HCT116 (cell line): ENCODE measurements around the gene MINK1. TPM values are rescaled to one million over a fixed set of nuclear protein-coding genes. Genes with fewer than 3 reads are reported as not detected.

Source experiments
- ATAC-seq: fragments of 200-7000 bp; cut with Tn5 transposase; 2 replicates; pipeline ENCODE4 v1.9.1; 2020; ENCODE audit warnings: mild to moderate bottlenecking, moderate library complexity
- BruUV-seq: library from RNA; stranded (reverse); fragments of 400-500 nt; replicated peaks from 2 replicates; lab custom pipeline; 2021; lab: Mats Ljungman, UMichigan
- CTCF ChIA-PET: fragments of 300-600 bp; sonication (Branson Sonifier 250); formaldehyde crosslinking; loops from one replicate; lab custom pipeline; 2021; ENCODE audit warnings: antibody characterized with exemption; lab: Charles Lee
- POLR2A ChIA-PET: fragments of 300-600, 350-600 bp; sonication (Branson Sonifier 250); formaldehyde crosslinking; loops from one replicate; lab custom pipeline; 2021; ENCODE audit warnings: antibody characterized with exemption; lab: Charles Lee
- RAD21 ChIA-PET, 2 experiments: fragments of 300-600 bp; sonication (Branson Sonifier 250); formaldehyde crosslinking; loops; one replicate each; lab custom pipeline; 2023; ENCODE audit warnings: low total read pairs in 2 of 2; ENCODE audit not compliant: uncharacterized antibody in 2 of 2, unreplicated experiment in 2 of 2, low non-redundant PET in 1 of 2; lab: Charles Lee
- DNase-seq: peaks from one replicate; pipeline ENCODE4 v3.0.0-alpha.2; 2010; ENCODE audit warnings: low read depth, low spot score
- H2AFZ ChIP-seq: fragments of 200-600 bp; shearing (Covaris generic), sonication (generic); 2 replicates; pipeline ENCODE4 v1.6.1; 2017; ENCODE audit warnings: low read depth, mixed run types, mixed read lengths, antibody characterized with exemption, low read length; ENCODE audit not compliant: poor library complexity, severe bottlenecking
- H3K27ac ChIP-seq: 2 replicates; pipeline ENCODE4 v1.5.1; 2012; ENCODE audit warnings: low read depth, low read length
- H3K27me3 ChIP-seq: fragments of 200-600 bp; sonication (generic); 2 replicates; pipeline ENCODE4 v1.6.1; 2016; ENCODE audit warnings: mixed run types, low read length, mixed read lengths; ENCODE audit not compliant: insufficient read depth
- H3K36me3 ChIP-seq, 2 experiments: fragments of 200-500 bp in 1 of 2; fragments of 200-600 bp in 1 of 2; sonication (Bioruptor generic) in 1 of 2; sonication (generic) in 1 of 2; 2 replicates each; pipeline versions ENCODE4 v1.5.1 to v1.6.1; 2014 to 2016; ENCODE audit warnings: low read length in 2 of 2, inconsistent platforms in 1 of 2, mixed read lengths in 1 of 2, mixed run types in 1 of 2; ENCODE audit not compliant: insufficient read depth in 2 of 2, control insufficient read depth in 1 of 2
- H3K4me1 ChIP-seq, 2 experiments: fragments of 200-600 bp in 1 of 2; sonication (generic) in 1 of 2; 2 replicates each; pipeline versions ENCODE4 v1.5.1 to v1.6.1; 2012 to 2017; ENCODE audit warnings: low read length in 2 of 2, inconsistent platforms in 1 of 2, mild to moderate bottlenecking in 1 of 2, mixed read lengths in 1 of 2, mixed run types in 1 of 2, moderate library complexity in 1 of 2; ENCODE audit not compliant: insufficient read depth in 2 of 2, control insufficient read depth in 1 of 2
- H3K4me2 ChIP-seq: fragments of 200-600 bp; sonication (generic); 2 replicates; pipeline ENCODE4 v1.6.1; 2017; ENCODE audit warnings: mixed run types, low read length, mixed read lengths
- H3K4me3 ChIP-seq, 2 experiments: fragments of 200-600 bp in 1 of 2; sonication (generic) in 1 of 2; replicated peaks in 1 of 2; 2 replicates each; pipeline ENCODE4 v1.5.1; 2011 to 2016; ENCODE audit warnings: low read length in 2 of 2, control low read depth in 1 of 2, low read depth in 1 of 2, mild to moderate bottlenecking in 1 of 2, mixed read lengths in 1 of 2, mixed run types in 1 of 2
- H3K79me2 ChIP-seq: fragments of 200-600 bp; sonication (generic); 2 replicates; pipeline ENCODE4 v1.6.1; 2017; ENCODE audit warnings: mild to moderate bottlenecking, mixed run types, low read length, moderate library complexity, mixed read lengths; ENCODE audit not compliant: insufficient read depth
- H3K9ac ChIP-seq: fragments of 200-600 bp; sonication (generic); 2 replicates; pipeline ENCODE4 v1.6.1; 2016; ENCODE audit warnings: low read length, mixed read lengths
- H3K9me2 ChIP-seq: fragments of 200-600 bp; sonication (generic), shearing (Covaris generic); 2 replicates; pipeline ENCODE4 v1.6.1; 2017; ENCODE audit warnings: mixed run types, mild to moderate bottlenecking, moderate library complexity; ENCODE audit not compliant: insufficient read depth
- H3K9me3 ChIP-seq, 2 experiments: fragments of 200-500 bp in 1 of 2; fragments of 200-600 bp in 1 of 2; sonication (Bioruptor generic) in 1 of 2; sonication (generic) in 1 of 2; 2 replicates each; pipeline ENCODE4 v1.6.1; 2014 to 2017; ENCODE audit warnings: low read length in 2 of 2, mixed read lengths in 2 of 2, inconsistent platforms in 1 of 2, low read depth in 1 of 2, mild to moderate bottlenecking in 1 of 2, mixed run types in 1 of 2, moderate library complexity in 1 of 2; ENCODE audit not compliant: control insufficient read depth in 1 of 2, insufficient read depth in 1 of 2
- H4K20me1 ChIP-seq: fragments of 200-600 bp; sonication (generic), shearing (Covaris generic); 2 replicates; pipeline ENCODE4 v1.6.1; 2017; ENCODE audit warnings: mixed run types, mild to moderate bottlenecking, moderate library complexity; ENCODE audit not compliant: insufficient read depth
- CBX3 ChIP-seq: IDR thresholded peaks from 2 replicates; pipeline ENCODE4 v1.6.1; 2012; ENCODE audit warnings: low read depth
- FOSL1 ChIP-seq: IDR thresholded peaks from 2 replicates; pipeline ENCODE4 v1.6.1; 2012; ENCODE audit warnings: low read depth
- JUND ChIP-seq: IDR thresholded peaks from 2 replicates; pipeline ENCODE4 v1.6.1; 2012
- TCF7L2 ChIP-seq: IDR thresholded peaks from 2 replicates; pipeline ENCODE4 v1.7.0; 2011; ENCODE audit warnings: borderline replicate concordance, inconsistent platforms; ENCODE audit not compliant: insufficient read depth, insufficient read length; ENCODE audit errors: extremely low read depth
- ZNF274 ChIP-seq: fragments of 200-500 bp; sonication (Bioruptor generic); IDR thresholded peaks from 2 replicates; pipeline ENCODE4 v1.6.1; 2014; ENCODE audit warnings: mild to moderate bottlenecking, low read depth, low read length, inconsistent platforms
- intact Hi-C: fragments of 100-400 bp; cut with micrococcal nuclease; formaldehyde crosslinking; loops from 2 replicates; pipeline ENCODE4 v1.10.0; 2022
- total RNA-seq: library from RNA; stranded (reverse); gene quantifications from one replicate; pipeline ENCODE4 v1.2.1, GENCODE V29; 2021; ENCODE audit not compliant: unreplicated experiment
- TF ChIP-seq, protein P1 (sequence below): IDR thresholded peaks from 2 replicates; pipeline ENCODE4 v1.6.1; 2012; ENCODE audit warnings: low read depth
- TF ChIP-seq, protein P2 (sequence below): IDR thresholded peaks from 2 replicates; pipeline ENCODE4 v1.6.1; 2012
- TF ChIP-seq, protein P3 (sequence below): IDR thresholded peaks from 2 replicates; pipeline ENCODE4 v1.6.1; 2011; ENCODE audit warnings: mild to moderate bottlenecking, low read length, moderate library complexity; ENCODE audit not compliant: insufficient replicate concordance; ENCODE audit errors: extremely low read depth
- TF ChIP-seq, protein P4 (sequence below): IDR thresholded peaks from 2 replicates; pipeline ENCODE4 v1.6.1; 2012

Gene MINK1
- total RNA-seq, 1 experiment from 2014 or later, result 85.2 TPM

DNA sequence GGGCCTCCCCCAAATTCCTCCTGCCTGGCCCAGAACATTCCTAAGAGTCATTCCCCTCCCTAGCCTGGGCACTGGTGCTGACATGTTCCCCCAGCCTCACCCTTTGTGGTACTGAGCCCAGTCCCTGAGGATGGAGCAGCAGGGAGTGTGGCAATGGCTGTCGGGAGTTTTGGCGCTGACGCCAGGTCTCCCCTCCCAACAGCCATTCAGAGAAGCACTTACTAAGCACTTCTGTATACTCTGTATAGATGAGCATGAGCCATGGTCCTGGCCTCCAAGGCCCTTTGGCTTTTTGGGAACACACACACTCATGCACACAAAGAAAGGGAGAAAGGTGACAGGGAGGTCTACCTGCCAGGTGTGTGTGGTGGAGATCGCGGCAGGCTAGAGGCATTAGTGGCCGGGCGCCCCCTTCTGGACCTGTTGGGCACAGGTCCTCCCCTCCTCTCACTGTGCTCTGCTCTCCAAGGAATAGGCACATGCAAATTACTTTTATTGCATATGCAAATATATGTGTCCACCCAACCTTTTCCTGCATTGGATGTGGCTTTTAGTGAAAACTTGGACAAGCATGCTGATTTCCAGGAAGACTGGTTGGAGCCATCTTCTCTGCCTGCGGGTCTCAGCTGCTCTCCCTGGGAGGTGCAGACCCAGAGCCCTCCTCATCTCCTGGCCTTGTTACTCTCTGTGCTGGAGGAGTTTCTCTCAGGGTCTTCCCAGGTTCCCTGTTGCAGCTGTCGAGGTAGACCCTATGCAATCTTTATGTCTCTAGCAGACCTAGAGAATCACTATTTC, 48.8 kb downstream of the MINK1 start (continued):
- TF ChIP-seq, protein P1, sequence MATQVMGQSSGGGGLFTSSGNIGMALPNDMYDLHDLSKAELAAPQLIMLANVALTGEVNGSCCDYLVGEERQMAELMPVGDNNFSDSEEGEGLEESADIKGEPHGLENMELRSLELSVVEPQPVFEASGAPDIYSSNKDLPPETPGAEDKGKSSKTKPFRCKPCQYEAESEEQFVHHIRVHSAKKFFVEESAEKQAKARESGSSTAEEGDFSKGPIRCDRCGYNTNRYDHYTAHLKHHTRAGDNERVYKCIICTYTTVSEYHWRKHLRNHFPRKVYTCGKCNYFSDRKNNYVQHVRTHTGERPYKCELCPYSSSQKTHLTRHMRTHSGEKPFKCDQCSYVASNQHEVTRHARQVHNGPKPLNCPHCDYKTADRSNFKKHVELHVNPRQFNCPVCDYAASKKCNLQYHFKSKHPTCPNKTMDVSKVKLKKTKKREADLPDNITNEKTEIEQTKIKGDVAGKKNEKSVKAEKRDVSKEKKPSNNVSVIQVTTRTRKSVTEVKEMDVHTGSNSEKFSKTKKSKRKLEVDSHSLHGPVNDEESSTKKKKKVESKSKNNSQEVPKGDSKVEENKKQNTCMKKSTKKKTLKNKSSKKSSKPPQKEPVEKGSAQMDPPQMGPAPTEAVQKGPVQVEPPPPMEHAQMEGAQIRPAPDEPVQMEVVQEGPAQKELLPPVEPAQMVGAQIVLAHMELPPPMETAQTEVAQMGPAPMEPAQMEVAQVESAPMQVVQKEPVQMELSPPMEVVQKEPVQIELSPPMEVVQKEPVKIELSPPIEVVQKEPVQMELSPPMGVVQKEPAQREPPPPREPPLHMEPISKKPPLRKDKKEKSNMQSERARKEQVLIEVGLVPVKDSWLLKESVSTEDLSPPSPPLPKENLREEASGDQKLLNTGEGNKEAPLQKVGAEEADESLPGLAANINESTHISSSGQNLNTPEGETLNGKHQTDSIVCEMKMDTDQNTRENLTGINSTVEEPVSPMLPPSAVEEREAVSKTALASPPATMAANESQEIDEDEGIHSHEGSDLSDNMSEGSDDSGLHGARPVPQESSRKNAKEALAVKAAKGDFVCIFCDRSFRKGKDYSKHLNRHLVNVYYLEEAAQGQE, result no peak
- TF ChIP-seq, protein P2, sequence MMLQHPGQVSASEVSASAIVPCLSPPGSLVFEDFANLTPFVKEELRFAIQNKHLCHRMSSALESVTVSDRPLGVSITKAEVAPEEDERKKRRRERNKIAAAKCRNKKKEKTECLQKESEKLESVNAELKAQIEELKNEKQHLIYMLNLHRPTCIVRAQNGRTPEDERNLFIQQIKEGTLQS, result no peak
- no peak for TF ChIP-seq FOSL1

DNA sequence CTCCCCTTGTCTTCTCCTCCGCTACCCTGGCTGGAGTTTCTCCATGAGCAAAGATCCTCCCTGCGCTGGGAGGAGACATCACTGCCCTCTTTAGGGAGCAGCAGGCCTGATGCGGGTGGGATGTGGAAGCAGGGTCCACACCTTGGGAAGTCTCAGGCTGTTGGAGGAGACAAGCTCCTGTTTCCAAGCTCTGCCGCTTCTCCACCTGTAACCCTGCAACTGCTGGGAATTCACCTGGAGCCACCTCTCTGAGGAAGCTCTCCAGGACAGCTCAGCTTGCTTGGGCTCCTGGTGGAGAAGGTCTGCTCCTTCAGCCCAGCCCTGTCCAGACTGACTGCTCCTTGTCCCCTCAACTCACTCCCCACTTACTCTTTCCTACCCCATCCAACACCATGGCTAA, 51.3 kb downstream of the MINK1 start:
- POLR2A ChIA-PET, result no interaction called here
- Histone ChIP-seq H3K27ac (no peak overlapping the region), H2AFZ (no peak overlapping the region), H3K9me2 (no peaks in the 10 kb centered on the region), H3K4me1 (no peaks in the 10 kb centered on the region), H3K4me3 (no peak overlapping the region), H3K9me3 (no peaks in the 10 kb centered on the region), H4K20me1 (no peaks in the 10 kb centered on the region), H3K4me2 (no peak overlapping the region), H3K36me3 (peaks cover 17 to 20% of the 10 kb centered on the region in 2 experiments; a peak in 3 of 4 replicates), H3K9ac (no peak overlapping the region), H3K27me3 (no peaks in the 10 kb centered on the region), H3K79me2 (no peaks in the 10 kb centered on the region)
- DNase-seq (no peak), ATAC-seq (no peak)
- intact Hi-C loops, result loop anchor here (10.0 kb wide), 1 partner anchor 50 kb away; the partner anchor contains the start of gene MINK1
- CTCF ChIA-PET, result interaction anchor here (1.3 kb wide), 1 partner anchor 94 kb away, joined by 3 read pairs; no protein-coding TSS in a partner anchor
- RAD21 ChIA-PET, result no interaction called here
- TF ChIP-seq JUND (no peak), ZNF274 (no peak), TCF7L2 (no peak), CBX3 (no peak), FOSL1 (no peak)
- TF ChIP-seq, protein P3, sequence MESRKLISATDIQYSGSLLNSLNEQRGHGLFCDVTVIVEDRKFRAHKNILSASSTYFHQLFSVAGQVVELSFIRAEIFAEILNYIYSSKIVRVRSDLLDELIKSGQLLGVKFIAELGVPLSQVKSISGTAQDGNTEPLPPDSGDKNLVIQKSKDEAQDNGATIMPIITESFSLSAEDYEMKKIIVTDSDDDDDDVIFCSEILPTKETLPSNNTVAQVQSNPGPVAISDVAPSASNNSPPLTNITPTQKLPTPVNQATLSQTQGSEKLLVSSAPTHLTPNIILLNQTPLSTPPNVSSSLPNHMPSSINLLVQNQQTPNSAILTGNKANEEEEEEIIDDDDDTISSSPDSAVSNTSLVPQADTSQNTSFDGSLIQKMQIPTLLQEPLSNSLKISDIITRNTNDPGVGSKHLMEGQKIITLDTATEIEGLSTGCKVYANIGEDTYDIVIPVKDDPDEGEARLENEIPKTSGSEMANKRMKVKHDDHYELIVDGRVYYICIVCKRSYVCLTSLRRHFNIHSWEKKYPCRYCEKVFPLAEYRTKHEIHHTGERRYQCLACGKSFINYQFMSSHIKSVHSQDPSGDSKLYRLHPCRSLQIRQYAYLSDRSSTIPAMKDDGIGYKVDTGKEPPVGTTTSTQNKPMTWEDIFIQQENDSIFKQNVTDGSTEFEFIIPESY, result no peak
- TF ChIP-seq, protein P1, result no peak
- TF ChIP-seq, protein P4, sequence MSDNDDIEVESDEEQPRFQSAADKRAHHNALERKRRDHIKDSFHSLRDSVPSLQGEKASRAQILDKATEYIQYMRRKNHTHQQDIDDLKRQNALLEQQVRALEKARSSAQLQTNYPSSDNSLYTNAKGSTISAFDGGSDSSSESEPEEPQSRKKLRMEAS, result no peak
- TF ChIP-seq, protein P2, result no peak
- BruUV-seq, result no TSS peak
